Heart left ventricle (tissue), 13 donors: ENCODE results near the gene LMF1.

Experiments used
- CTCF ChIP-seq, 12 donors: fragments of 200-600 bp; sonication (generic) in 4 of 12; IDR thresholded peaks; one replicate each; pipeline versions ENCODE4 v1.5.0 to v1.8.0; 2018 to 2022; ENCODE audit warnings: antibody characterized with exemption in 12 of 12, mild to moderate bottlenecking in 5 of 12
- POLR2A ChIP-seq, 2 donors: fragments of 450-650 bp; IDR thresholded peaks; one replicate each; pipeline ENCODE4 v1.6.1; 2017; ENCODE audit warnings: antibody characterized with exemption in 2 of 2, mild to moderate bottlenecking in 2 of 2, moderate library complexity in 2 of 2
- donor health status: ischemic (EF 13 %, LVEDD 7.1; RV severe dilation, severe dysfunction).
- donor health status: DM: no; HTN: yes; CAD: no.
- donor health status: DM: no; HTN: no; CAD: no.
- donor health status: ischemic (EF 25% LVEDD 6.9; RV normal size, moderate dysfunction).
- donor health status: ischemic (EF 25% LVEDD 5.7; RV mildly dilated, moderate dysfunction).
- donor health status: ischemic (EF 35%, LVEDD 5.7; RV mildly dilated, moderate dysfunction).
- donor health status: nonischemic (EF 11% LVEDD 7.7; RV severe dilation, severe dysfunction).
- donor health status: DM: yes; HTN: yes; CAD: no.
- donor health status: PGD.
- donor health status: ischemic (EF 29% LVEDD 5.4; RV normal size, mild dysfunction).
- donor health status: nonischemic (EF 23%, LVEDD 6.1; RV moderate dilation, normal function).

- no peak for TF ChIP-seq POLR2A (IDR thresholded peaks at IDR 0.05)
- no peak for TF ChIP-seq CTCF (IDR thresholded peaks at IDR 0.05)
Observed at GRCh38 chr16:952321-952720, 18.5 kb downstream of the LMF1 start.
